Stimulated activated CD8-positive, alpha-beta memory T cell treated with anti-CD3 and anti-CD28 coated beads, Interleukin-15, amount 100 ng/mL, for 48 hours (primary cell): ENCODE data around the gene NTSR1.
A peak's percentile ranks its signal among the peaks of the same experiment; 100 is the strongest.

ENCODE experiments used
- DNase-seq, 2 donors: peaks; one replicate each; pipeline ENCODE4 v3.0.0-alpha.2; 2020; ENCODE audit warnings: low read depth in 2 of 2

The NTSR1 gene

GRCh38 chr20:62694106-62694505, 14.5 kb upstream of the NTSR1 start:
- DNase-seq, result no peak

GRCh38 chr20:62694868-62695267, 13.8 kb upstream of the NTSR1 start:
- DNase-seq, result no peak

- DNase-seq, result no peak
These were observed 12.9 kb upstream of the NTSR1 start for GRCh38 chr20:62695448-62696414.

GRCh38 chr20:62696434-62696957, 12.1 kb upstream of the NTSR1 start:
- no peak for DNase-seq

GRCh38 chr20:62696989-62697388, 11.6 kb upstream of the NTSR1 start:
- no peak for DNase-seq

- DNase-seq, result no peak
These were observed 11.1 kb upstream of the NTSR1 start for GRCh38 chr20:62697468-62697912.

- no peak for DNase-seq
These were observed 10.4 kb upstream of the NTSR1 start for GRCh38 chr20:62698231-62698630.

GRCh38 chr20:62699296-62699695, 9.3 kb upstream of the NTSR1 start:
- no peak for DNase-seq

- no peak for DNase-seq
These were observed 8.9 kb upstream of the NTSR1 start for GRCh38 chr20:62699741-62700140.

GRCh38 chr20:62700261-62700930, 8.2 kb upstream of the NTSR1 start:
- no peak for DNase-seq

- DNase-seq, result no peak
These were observed 7.2 kb upstream of the NTSR1 start for GRCh38 chr20:62701161-62702012.

GRCh38 chr20:62702013-62702300, 6.7 kb upstream of the NTSR1 start:
- DNase-seq, result no peak

GRCh38 chr20:62702895-62703852, 5.5 kb upstream of the NTSR1 start:
- DNase-seq, result peak in 1 of 2 donors; percentile 32

GRCh38 chr20:62703853-62704228, 4.8 kb upstream of the NTSR1 start:
- no peak for DNase-seq

- no peak for DNase-seq
These were observed 4.2 kb upstream of the NTSR1 start for GRCh38 chr20:62704341-62704948.

- DNase-seq, result no peak
These were observed 3.0 kb upstream of the NTSR1 start for GRCh38 chr20:62705627-62706026.

- no peak for DNase-seq
These were observed 2.3 kb upstream of the NTSR1 start for GRCh38 chr20:62706344-62706743.

GRCh38 chr20:62706857-62707256, 1.8 kb upstream of the NTSR1 start:
- DNase-seq, result no peak

- DNase-seq, result no peak
These were observed 1.2 kb upstream of the NTSR1 start for GRCh38 chr20:62707276-62707920.
